HG02610 (cell line): ENCODE results near the gene BBOX1.
"Not testable (repeated sequence)": the region's sequence is repeated elsewhere in the genome, so short reads cannot be mapped to it uniquely, and the experiment has no call there.

ENCODE experiments used
- ATAC-seq: cut with Tn5 transposase; IDR thresholded peaks from one replicate; pipeline ENCODE4 v1.9.1; 2021; ENCODE audit warnings: mild to moderate bottlenecking, moderate library complexity; ENCODE audit not compliant: unreplicated experiment

The BBOX1 gene, protein sequence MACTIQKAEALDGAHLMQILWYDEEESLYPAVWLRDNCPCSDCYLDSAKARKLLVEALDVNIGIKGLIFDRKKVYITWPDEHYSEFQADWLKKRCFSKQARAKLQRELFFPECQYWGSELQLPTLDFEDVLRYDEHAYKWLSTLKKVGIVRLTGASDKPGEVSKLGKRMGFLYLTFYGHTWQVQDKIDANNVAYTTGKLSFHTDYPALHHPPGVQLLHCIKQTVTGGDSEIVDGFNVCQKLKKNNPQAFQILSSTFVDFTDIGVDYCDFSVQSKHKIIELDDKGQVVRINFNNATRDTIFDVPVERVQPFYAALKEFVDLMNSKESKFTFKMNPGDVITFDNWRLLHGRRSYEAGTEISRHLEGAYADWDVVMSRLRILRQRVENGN

DNA sequence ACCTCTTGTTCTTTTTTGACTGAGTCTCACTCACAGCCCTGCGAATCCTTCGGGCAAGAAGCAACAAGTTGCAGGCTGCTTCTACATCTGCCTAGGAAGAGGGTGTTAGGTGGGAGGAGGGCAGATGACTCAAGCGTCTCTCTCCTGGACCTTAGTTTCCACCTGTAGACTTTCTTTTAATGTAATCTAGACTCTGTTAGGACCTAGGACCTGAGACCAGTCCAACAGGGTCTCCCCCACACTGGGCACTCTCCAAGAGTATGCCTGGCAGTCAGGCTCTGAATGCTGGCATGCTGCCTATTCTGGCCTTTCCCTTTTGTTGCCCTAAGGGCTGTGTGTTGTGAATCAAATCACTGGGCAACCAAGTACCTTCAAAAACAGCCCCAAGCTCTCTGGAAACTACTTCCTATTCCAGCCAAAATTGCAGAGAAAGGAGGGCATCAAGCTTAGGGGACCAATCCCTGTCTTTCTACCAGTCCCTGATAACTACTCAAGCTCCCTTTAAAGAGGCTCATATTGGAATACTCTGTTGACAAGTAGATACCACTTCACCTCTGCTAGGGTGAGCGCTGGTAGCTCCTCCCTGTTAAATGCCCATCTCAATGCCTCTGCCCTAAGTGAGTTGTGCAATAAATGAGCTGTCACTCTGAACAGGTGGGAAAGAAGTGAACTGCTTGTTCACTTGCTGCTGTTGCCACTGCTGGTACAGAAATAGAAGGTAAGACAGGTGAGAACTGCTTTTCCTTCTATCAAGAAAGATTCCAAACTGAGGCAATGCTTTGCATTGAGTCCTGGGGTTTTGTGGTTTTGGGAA, at the start of gene BBOX1:
BBOX1 (plus strand) TSS at position 514 of the 814 bp plus-strand sequence. CDS start 14,616 bp downstream, outside the sequence.
- ATAC-seq = no peak

GRCh38 chr11:26992031-26992541, 48.5 kb upstream of the BBOX1 start:
- ATAC-seq = no peak

DNA sequence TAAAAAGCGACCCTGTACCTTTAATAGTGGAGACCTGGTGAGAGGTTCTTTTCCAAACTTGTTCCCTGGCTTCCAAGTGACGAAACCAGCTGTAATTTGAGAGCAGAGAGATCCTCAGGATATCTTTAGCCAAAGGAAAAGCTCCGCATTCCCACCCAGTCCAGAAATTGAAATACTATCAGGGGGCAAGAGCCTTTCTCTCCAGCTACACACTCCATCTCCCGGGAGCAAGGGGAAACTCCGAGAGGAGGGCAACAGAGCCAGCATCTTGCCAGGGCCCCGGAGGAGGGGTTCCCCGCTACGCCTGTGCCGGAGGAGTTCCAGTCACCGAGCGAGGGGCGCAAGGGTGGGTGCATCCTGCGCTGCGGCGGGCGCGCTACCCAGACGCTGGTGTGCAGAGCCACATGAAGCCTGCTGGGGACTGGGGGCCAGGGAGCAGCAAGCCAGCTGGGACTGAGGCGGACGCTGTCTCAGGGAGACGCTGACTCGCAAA, 46.6 kb upstream of the BBOX1 start, which contains the start of gene FIBIN:
FIBIN (plus strand) TSS at position 148 of the 493 bp plus-strand sequence. CDS start 415 bp downstream, outside the sequence.
- no peak for ATAC-seq

GRCh38 chr11:26994631-26995095, 46.0 kb upstream of the BBOX1 start:
- ATAC-seq = no peak

GRCh38 chr11:26995701-26996460, 44.7 kb upstream of the BBOX1 start:
- no peak for ATAC-seq

DNA sequence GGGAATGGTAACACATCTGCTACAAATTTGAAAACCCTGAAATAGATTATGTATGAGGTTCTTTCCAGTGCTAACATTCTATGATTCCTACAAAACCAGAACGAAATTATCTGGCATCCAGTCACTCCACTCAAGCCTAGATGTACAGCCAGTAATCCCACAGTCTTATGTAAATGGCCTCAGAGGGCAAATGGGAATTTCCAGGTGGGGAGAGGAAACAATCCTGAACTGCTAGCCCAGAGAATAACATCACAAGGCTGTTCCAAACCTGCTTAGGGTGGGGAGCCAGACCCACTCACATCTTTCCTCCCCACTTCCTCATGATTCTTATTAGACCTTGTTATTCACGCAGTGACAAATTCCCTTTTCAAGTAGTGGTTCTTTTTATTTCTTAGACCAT, 43.2 kb upstream of the BBOX1 start:
- ATAC-seq = no peak

DNA sequence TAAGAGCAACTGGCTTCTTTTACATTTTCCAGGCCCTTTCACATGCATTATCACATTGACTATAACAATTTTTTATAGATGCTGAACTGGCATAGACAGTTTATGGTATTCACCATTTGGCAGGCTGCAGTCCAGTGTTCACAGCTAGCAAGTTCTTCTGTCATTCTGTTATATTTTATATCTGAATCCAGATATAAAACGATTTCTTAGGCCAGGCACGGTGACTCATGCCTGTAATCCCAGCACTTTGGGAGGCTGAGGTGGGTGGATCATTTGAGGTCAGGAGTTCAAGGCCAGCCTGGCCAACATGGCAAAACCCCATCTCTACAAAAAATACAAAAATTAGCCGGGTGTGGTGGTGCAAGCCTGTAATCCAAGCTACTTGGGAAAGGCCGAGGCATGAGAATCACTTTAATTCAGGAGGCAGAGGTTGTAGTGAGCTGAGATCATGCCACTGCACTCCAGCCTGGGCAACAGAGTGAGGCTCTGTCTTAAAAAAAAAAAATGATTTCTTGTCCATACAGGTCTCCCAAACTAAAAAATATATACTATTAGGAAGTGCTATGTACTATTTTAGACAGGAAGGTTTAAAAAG, 39.4 kb upstream of the BBOX1 start:
- ATAC-seq = not testable (repeated sequence)

- ATAC-seq = no peak
Measured at GRCh38 chr11:27002431-27002830, 38.2 kb upstream of the BBOX1 start.

- ATAC-seq = no peak
Measured at GRCh38 chr11:27002838-27003237, 37.8 kb upstream of the BBOX1 start.

- no peak for ATAC-seq
Measured at GRCh38 chr11:27004103-27004502, 36.5 kb upstream of the BBOX1 start.

GRCh38 chr11:27008811-27009535, 31.6 kb upstream of the BBOX1 start:
- ATAC-seq = no peak

DNA sequence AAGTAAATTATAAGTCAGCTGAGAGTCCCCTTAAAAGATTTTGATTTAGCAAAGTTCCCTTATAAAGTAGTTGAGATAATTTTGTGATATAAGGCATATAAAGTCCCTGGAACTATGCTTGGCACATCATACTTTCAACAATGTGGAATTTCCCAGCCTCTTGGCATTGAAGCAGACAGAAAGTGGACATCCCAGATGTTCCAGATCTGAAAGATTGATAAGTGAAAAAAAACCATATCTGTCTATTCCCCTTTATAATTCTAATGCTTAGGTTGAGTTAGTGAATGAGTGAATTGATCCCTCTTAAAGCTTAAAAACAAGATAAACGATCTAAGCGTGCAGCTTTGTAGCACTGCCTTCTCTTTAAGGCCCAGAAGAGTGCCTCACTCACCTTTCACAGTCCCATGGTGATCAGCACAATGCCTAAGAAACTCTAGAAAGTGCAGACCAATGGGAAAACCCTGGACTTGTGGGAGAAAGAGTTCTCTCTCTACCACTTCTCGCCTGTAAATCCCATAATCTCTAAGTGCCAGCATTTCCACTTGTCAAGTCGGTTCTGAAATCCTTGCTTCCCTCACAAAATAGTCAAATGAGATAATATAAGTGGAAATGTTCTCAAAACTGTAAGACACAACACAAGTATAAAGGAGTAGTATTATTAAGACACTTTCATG, 28.9 kb upstream of the BBOX1 start:
- no peak for ATAC-seq

GRCh38 chr11:27012234-27012921, 28.2 kb upstream of the BBOX1 start:
- no peak for ATAC-seq

DNA sequence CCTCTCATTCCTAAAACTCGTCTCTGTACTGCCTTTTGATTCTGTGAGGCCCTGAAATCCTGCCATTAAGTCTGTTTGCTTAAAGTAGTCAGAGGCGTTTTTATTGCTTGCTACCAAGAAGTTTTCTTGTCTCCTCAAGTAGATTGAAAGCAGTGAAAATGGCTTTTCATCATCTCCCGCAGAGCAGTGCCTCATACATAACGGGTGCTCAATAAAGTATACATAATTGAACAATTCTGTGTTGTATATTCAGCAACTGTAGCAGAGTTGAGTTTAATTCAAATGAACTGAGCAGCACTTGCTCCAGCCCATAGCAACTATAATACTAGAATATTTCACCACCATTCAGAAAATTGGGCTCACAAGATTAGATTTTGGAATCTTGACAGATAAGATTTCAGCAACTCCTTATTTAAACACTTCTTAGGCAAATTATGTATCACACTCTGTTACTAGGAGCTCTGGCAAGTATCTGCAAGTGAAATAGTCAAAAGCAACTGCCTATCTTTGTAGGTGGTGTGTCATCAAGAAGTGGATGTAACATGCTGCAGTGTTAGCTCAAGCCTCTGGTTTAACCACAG, 26.7 kb upstream of the BBOX1 start:
- ATAC-seq = no peak

GRCh38 chr11:27018902-27019529, 21.6 kb upstream of the BBOX1 start:
- no peak for ATAC-seq

DNA sequence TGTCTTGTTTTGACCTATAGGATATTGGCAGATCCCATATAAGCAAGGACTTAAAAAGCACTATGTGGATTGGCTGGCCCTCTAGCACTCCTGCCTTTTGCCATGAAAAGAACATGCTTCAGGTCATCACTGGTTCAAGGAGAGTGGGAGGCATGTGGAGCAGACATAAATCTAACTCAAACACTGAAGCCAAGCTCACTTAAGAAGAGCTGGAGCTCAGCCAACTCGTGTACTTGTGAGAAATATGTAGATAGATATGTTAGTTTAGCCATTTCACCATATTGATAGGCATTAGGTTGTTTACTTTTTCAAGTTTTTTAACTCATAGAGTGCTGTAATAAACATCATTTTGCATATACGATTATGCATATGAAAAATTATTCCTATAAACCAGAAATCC, 19.9 kb upstream of the BBOX1 start:
- ATAC-seq = no peak

- no peak for ATAC-seq
Measured at GRCh38 chr11:27022659-27023251, 17.9 kb upstream of the BBOX1 start.
